A549 (cell line): ENCODE results near the gene CD5L. TPM values are rescaled to one million over a fixed set of nuclear protein-coding genes. Genes with fewer than 3 reads are reported as not detected.

ENCODE experiments used
- ATAC-seq, 2 experiments: fragments of 200-7000 bp in 1 of 2; fragments of >200 bp in 1 of 2; cut with Nextera tagmentation in 1 of 2; cut with Tn5 transposase in 1 of 2; 3 replicates each; pipeline versions ENCODE4 v1.8.0 to v1.9.1; 2018 to 2020; ENCODE audit warnings: mild to moderate bottlenecking in 1 of 2, moderate library complexity in 1 of 2
- CTCF ChIA-PET: fragments of 300-600 bp; sonication (Branson Sonifier 250); formaldehyde crosslinking; extraction: SDS; loops from one replicate; lab custom pipeline; 2021; ENCODE audit warnings: antibody characterized with exemption, inconsistent platforms; lab: Yijun Ruan, JAX
- POLR2A ChIA-PET: fragments of 350-600 bp; formaldehyde crosslinking; extraction: SDS; loops from one replicate; lab custom pipeline; 2021; ENCODE audit warnings: antibody characterized with exemption, inconsistent platforms; lab: Yijun Ruan, JAX
- DNase-seq, 2 experiments: peaks; one replicate each; pipeline versions ENCODE4 v3.0.0 to v3.0.0-alpha.2; 2011 to 2016; ENCODE audit warnings: low read depth in 1 of 2, low spot score in 1 of 2
- FAIRE-seq: peaks from 2 replicates; lab custom pipeline; 2011; peaks lifted over from hg19 to GRCh38; lab: Jason Lieb, UNC
- H3K27ac ChIP-seq, 2 experiments: fragments of >200 bp; sonication (Bioruptor Twin); formaldehyde crosslinking; 3 replicates each; pipeline ENCODE4 v1.5.1; 2016 to 2017
- H3K4me1 ChIP-seq: fragments of >200 bp; sonication (Bioruptor Twin); formaldehyde crosslinking; 3 replicates; pipeline ENCODE4 v1.6.1; 2016
- H3K4me2 ChIP-seq: fragments of >200 bp; sonication (Bioruptor Twin); formaldehyde crosslinking; 3 replicates; pipeline ENCODE4 v1.6.1; 2016
- H3K4me3 ChIP-seq: fragments of >200 bp; sonication (Bioruptor Twin); formaldehyde crosslinking; 3 replicates; pipeline ENCODE4 v1.5.1; 2016
- H3K9me3 ChIP-seq: fragments of >200 bp; sonication (Bioruptor Twin); formaldehyde crosslinking; 3 replicates; pipeline ENCODE4 v1.6.1; 2016
- BCL3 ChIP-seq: fragments of >200 bp; sonication (Bioruptor Twin); formaldehyde crosslinking; IDR thresholded peaks from 3 replicates; pipeline ENCODE4 v1.6.1; 2016
- BHLHE40 ChIP-seq: IDR thresholded peaks from 2 replicates; pipeline ENCODE4 v1.6.1; 2012; ENCODE audit warnings: low read depth, low read length, inconsistent platforms
- CBX8 ChIP-seq: fragments of 200-600 bp; sonication (generic); IDR thresholded peaks from 2 replicates; pipeline ENCODE4 v1.6.1; 2016
- CHD2 ChIP-seq: fragments of 150-350 bp; IDR thresholded peaks from 2 replicates; pipeline ENCODE4 v1.6.1; 2014; ENCODE audit warnings: low read length; ENCODE audit not compliant: partially characterized antibody
- EHF ChIP-seq: fragments of 250-450 bp; sonication (Bioruptor Pico); IDR thresholded peaks from 2 replicates; pipeline ENCODE4 v1.5.0; 2020; ENCODE audit warnings: mild to moderate bottlenecking
- EP300 ChIP-seq, 2 experiments: fragments of >200 bp; sonication (Bioruptor Twin); formaldehyde crosslinking; IDR thresholded peaks; 2 replicates in 1 of 2; 3 replicates in 1 of 2; pipeline ENCODE4 v1.6.1; 2016 to 2017
- FOSL2 ChIP-seq, 2 experiments: fragments of 450-650 bp in 1 of 2; fragments of >200 bp in 1 of 2; sonication (Bioruptor Twin) in 1 of 2; formaldehyde crosslinking; IDR thresholded peaks; 2 replicates each; pipeline versions ENCODE4 v1.5.0 to v1.6.1; 2016 to 2020; ENCODE audit warnings: mild to moderate bottlenecking in 1 of 2, moderate library complexity in 1 of 2
- GATA3 ChIP-seq: IDR thresholded peaks from 2 replicates; pipeline ENCODE4 v1.6.1; 2012; ENCODE audit warnings: borderline replicate concordance
- HDAC2 ChIP-seq: fragments of 200-600 bp; sonication (generic); IDR thresholded peaks from 2 replicates; pipeline ENCODE4 v1.6.1; 2016
- HEYL ChIP-seq: fragments of 250-450 bp; sonication (Bioruptor Pico); IDR thresholded peaks from 2 replicates; pipeline ENCODE4 v1.8.0; 2021; ENCODE audit warnings: mild to moderate bottlenecking, moderate library complexity
- HOXA7 ChIP-seq: fragments of 250-450 bp; sonication (Bioruptor Pico); IDR thresholded peaks from 2 replicates; pipeline ENCODE4 v1.5.0; 2020; ENCODE audit warnings: mild to moderate bottlenecking, moderate library complexity
- HOXB5 ChIP-seq: fragments of 250-450 bp; sonication (Bioruptor Pico); IDR thresholded peaks from 2 replicates; pipeline ENCODE4 v1.5.0; 2020; ENCODE audit warnings: mild to moderate bottlenecking, moderate library complexity
- JUNB ChIP-seq: fragments of >200 bp; sonication (Bioruptor Twin); formaldehyde crosslinking; IDR thresholded peaks from 2 replicates; pipeline ENCODE4 v1.6.1; 2016
- MAZ ChIP-seq: fragments of 150-350 bp; IDR thresholded peaks from 2 replicates; pipeline ENCODE4 v1.6.1; 2014; ENCODE audit warnings: antibody characterized with exemption, low read depth, low read length, borderline replicate concordance
- NFE2L2 ChIP-seq: fragments of 150-350 bp; conservative IDR thresholded peaks from 2 replicates; pipeline ENCODE4 v1.6.1; 2014; ENCODE audit warnings: low read length
- NPAS2 ChIP-seq: fragments of 250-450 bp; sonication (Bioruptor Pico); IDR thresholded peaks from 2 replicates; pipeline ENCODE4 v1.8.0; 2022; ENCODE audit warnings: mild to moderate bottlenecking, moderate library complexity, borderline replicate concordance
- RARB ChIP-seq: fragments of 250-450 bp; sonication (Bioruptor Pico); IDR thresholded peaks from 2 replicates; pipeline ENCODE4 v1.8.0; 2021; ENCODE audit warnings: mild to moderate bottlenecking, moderate library complexity
- RCOR1 ChIP-seq: fragments of 150-350 bp; IDR thresholded peaks from 2 replicates; pipeline ENCODE4 v1.6.1; 2014; ENCODE audit warnings: antibody characterized with exemption, low read length, low read depth
- RFX5 ChIP-seq: fragments of 450-650 bp; IDR thresholded peaks from 2 replicates; pipeline ENCODE4 v1.7.1; 2014; ENCODE audit warnings: antibody characterized with exemption, mild to moderate bottlenecking, moderate library complexity
- SMC3 ChIP-seq: fragments of >200 bp; sonication (Bioruptor Twin); formaldehyde crosslinking; IDR thresholded peaks from 3 replicates; pipeline ENCODE4 v1.6.1; 2018; ENCODE audit warnings: inconsistent platforms
- TFCP2L1 ChIP-seq: fragments of 250-450 bp; sonication (Bioruptor Pico); IDR thresholded peaks from 2 replicates; pipeline ENCODE4 v1.5.0; 2021; ENCODE audit warnings: mild to moderate bottlenecking
- WGBS: methylation state at CpG from one replicate; pipeline ENCODE4 v1.1.6; 2017; ENCODE audit errors: missing lambda C conversion rate; 5-methylcytosine and 5-hydroxymethylcytosine counted together
- polyA plus RNA-seq, 4 experiments: library from polyadenylated mRNA; depleted of rRNA in 3 of 4; stranded (reverse); fragments of >200 nt; fragmentation: RNase III in 1 of 4; extraction: RNeasy Plus Mini Kit Qiagen cat#74134 plus additional on column Dnase treatment in 1 of 4; gene quantifications; 2 replicates in 3 of 4; 3 replicates in 1 of 4; pipeline ENCODE4 v1.2.3, GENCODE V29; 2011 to 2017
- TF ChIP-seq, protein P1 (sequence below): fragments of 450-650 bp; IDR thresholded peaks from 2 replicates; pipeline ENCODE4 v1.6.1; 2014; ENCODE audit warnings: antibody characterized with exemption
- TF ChIP-seq, protein P2 (sequence below): IDR thresholded peaks from 2 replicates; pipeline ENCODE4 v1.6.1; 2012
- TF ChIP-seq, protein P3 (sequence below): fragments of 150-350 bp; IDR thresholded peaks from 2 replicates; pipeline ENCODE4 v1.6.1; 2014; ENCODE audit warnings: low read depth, mild to moderate bottlenecking, low read length

CD5L gene
- polyA plus RNA-seq, 2 of the 4 experiments (the other 2 are of a cell fraction) = not detected

DNA sequence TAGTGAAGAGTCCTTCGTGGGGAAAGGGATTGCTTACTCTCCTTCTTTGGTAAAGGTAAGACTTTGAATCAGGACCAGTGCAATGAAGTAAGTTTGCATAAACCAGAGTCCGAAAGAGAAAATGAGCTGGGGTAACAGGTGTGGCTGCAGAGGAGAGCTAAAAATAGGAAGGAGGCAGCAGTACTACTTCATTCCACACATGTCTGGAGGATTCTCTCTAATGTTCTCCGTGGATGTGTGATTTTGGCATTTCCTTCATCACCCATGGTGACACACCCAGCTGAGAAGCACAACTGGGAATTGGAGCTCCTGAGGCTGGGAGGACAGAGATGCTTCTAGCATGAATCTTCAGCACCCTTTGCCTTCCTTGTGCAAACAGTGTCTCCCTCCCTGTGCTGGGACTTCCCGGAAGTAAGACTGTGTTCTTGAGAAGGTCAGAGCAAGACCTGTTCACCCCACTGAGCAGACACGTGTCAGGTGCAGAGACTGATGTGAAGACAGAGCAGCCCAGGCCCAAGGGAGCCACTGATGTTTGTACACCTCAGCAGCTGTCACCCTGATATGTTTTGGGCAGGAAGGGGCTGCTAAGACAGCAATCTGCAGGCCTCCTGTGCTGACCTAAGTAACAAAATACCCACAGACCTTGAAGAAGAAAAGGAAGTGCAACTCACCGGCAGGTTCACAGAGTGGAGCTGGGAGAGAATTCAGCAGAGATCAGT, 35.0 kb downstream of the CD5L start:
- Histone ChIP-seq H3K9me3 (no peaks in the 10 kb centered on the region), H3K27ac (no peak overlapping the region), H3K4me1 (no peaks in the 10 kb centered on the region), H3K4me2 (no peak overlapping the region)
- ATAC-seq = no peak
- POLR2A ChIA-PET = no interaction called here
- DNase-seq = no peak
- TF ChIP-seq TFCP2L1 (CRISPR knock-in tag) (no peak), NPAS2 (CRISPR knock-in tag) (no peak), HEYL (CRISPR knock-in tag) (no peak), EHF (no peak), EP300 (IDR thresholded peaks at IDR 0.05) (no peak), HOXB5 (no peak), CBX8 (no peak), NFE2L2 (no peak)
- TF ChIP-seq, protein P1, sequence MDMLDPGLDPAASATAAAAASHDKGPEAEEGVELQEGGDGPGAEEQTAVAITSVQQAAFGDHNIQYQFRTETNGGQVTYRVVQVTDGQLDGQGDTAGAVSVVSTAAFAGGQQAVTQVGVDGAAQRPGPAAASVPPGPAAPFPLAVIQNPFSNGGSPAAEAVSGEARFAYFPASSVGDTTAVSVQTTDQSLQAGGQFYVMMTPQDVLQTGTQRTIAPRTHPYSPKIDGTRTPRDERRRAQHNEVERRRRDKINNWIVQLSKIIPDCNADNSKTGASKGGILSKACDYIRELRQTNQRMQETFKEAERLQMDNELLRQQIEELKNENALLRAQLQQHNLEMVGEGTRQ = no peak
- TF ChIP-seq, all 56 proteins: peak for 0
- CTCF ChIA-PET = interaction anchor here (1.3 kb wide), 1 partner anchor 157 kb away, joined by 3 read pairs; no protein-coding TSS in a partner anchor
- no peak overlapping the region for H3K4me3 ChIP-seq
- FAIRE-seq = no peak
- WGBS = 19% methylated on average over 6 of the region's 6 CpGs

DNA sequence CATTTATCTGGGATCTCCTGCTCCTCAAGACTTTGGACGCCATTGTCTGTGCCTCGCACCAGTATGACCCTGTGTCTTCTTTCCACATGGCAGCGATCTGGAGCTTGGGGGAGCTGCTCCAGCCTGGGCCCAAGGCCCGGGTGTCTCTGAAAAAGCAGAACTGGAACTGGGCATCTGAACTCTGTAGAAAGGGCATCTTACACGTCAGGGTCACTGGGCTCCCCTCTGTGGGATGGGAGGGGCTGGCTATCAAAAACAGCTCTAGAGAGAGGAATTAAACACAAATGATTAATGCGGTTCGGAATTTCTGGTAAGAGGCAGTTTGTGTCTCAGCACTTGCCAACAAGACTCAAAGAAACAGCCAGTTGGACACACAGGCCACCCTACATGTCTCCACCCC, 37.8 kb downstream of the CD5L start:
- ATAC-seq (no peak), FAIRE-seq (no peak)

GRCh38 chr1:157799996-157800395, 41.6 kb downstream of the CD5L start:
- DNase-seq = no peak
- ChIA-PET POLR2A (no interaction called here), CTCF (no interaction called here)
- no peak overlapping the region for H3K4me2 ChIP-seq
- ATAC-seq = no peak
- 3% methylated on average over 1 of the region's 1 CpG for WGBS
- no peaks in the 10 kb centered on the region for H3K4me1 ChIP-seq
- H3K4me3 ChIP-seq = no peak overlapping the region
- no peak overlapping the region for H3K27ac ChIP-seq
- FAIRE-seq = no peak
- H3K9me3 ChIP-seq = no peaks in the 10 kb centered on the region
- TF ChIP-seq SMC3 (no peak), RFX5 (no peak)
- TF ChIP-seq, protein P2, sequence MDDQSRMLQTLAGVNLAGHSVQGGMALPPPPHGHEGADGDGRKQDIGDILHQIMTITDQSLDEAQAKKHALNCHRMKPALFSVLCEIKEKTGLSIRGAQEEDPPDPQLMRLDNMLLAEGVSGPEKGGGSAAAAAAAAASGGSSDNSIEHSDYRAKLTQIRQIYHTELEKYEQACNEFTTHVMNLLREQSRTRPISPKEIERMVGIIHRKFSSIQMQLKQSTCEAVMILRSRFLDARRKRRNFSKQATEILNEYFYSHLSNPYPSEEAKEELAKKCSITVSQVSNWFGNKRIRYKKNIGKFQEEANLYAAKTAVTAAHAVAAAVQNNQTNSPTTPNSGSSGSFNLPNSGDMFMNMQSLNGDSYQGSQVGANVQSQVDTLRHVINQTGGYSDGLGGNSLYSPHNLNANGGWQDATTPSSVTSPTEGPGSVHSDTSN = no peak

More for the DNA sequence above, 37.8 kb downstream of the CD5L start:
- POLR2A ChIA-PET = no interaction called here
- no peaks in the 10 kb centered on the region for H3K4me1 ChIP-seq
- H3K4me2 ChIP-seq = no peak overlapping the region
- WGBS = 11% methylated on average over 7 of the region's 7 CpGs
- H3K9me3 ChIP-seq = no peaks in the 10 kb centered on the region
- no peak overlapping the region for H3K27ac ChIP-seq
- CTCF ChIA-PET = no interaction called here
- DNase-seq = no peak
- TF ChIP-seq HOXA7 (CRISPR knock-in tag) = no peak
- TF ChIP-seq, all 56 proteins: peak for 0
- H3K4me3 ChIP-seq = no peak overlapping the region

DNA sequence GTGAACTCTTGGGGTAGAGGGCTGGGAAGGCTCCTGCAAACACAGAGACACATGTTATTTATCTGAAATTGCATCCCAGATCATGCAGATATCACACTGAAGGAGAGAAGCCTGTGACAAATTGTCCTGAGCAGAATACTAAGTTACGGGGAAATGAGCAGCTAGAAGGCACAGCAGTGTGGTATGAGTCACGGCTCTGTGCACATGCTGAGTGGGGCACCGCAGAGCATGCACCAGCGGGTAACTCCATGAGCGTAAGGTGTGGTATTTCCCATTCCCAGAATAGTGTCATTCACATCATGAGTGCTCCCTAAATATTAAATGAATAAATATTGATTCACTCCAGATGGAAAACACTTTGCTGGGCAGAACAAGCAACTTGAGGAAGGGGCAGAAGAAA, 43.4 kb downstream of the CD5L start:
- no peak for ATAC-seq
- WGBS = 0% methylated on average over 5 of the region's 5 CpGs

More for the DNA sequence above, 43.4 kb downstream of the CD5L start:
- TF ChIP-seq BHLHE40 = no peak
- no peak for TF ChIP-seq BCL3
- no peak for TF ChIP-seq RFX5
- no peak for TF ChIP-seq RARB (CRISPR knock-in tag)
- no peak for TF ChIP-seq FOSL2 (IDR thresholded peaks at IDR 0.05)
- TF ChIP-seq FOSL2 (CRISPR knock-in tag; IDR thresholded peaks at IDR 0.05) = no peak
- TF ChIP-seq HDAC2 = no peak
- TF ChIP-seq RCOR1 = no peak
- no peak for TF ChIP-seq SMC3
- no peak for TF ChIP-seq MAZ
- TF ChIP-seq JUNB = no peak
- TF ChIP-seq GATA3 = no peak
- TF ChIP-seq CHD2 = no peak
- TF ChIP-seq, protein P3, sequence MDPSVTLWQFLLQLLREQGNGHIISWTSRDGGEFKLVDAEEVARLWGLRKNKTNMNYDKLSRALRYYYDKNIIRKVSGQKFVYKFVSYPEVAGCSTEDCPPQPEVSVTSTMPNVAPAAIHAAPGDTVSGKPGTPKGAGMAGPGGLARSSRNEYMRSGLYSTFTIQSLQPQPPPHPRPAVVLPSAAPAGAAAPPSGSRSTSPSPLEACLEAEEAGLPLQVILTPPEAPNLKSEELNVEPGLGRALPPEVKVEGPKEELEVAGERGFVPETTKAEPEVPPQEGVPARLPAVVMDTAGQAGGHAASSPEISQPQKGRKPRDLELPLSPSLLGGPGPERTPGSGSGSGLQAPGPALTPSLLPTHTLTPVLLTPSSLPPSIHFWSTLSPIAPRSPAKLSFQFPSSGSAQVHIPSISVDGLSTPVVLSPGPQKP = no peak
- no peak for TF ChIP-seq HOXB5
- no peak for DNase-seq
- no peak overlapping the region for H3K4me3 ChIP-seq
- H3K4me2 ChIP-seq = no peak overlapping the region
- no peaks in the 10 kb centered on the region for H3K4me1 ChIP-seq
- FAIRE-seq = no peak
- CTCF ChIA-PET = interaction anchor here (1.0 kb wide), 1 partner anchor 326 kb away, joined by 3 read pairs; no protein-coding TSS in a partner anchor
- no peak overlapping the region for H3K27ac ChIP-seq
- no peaks in the 10 kb centered on the region for H3K9me3 ChIP-seq
- POLR2A ChIA-PET = no interaction called here
